PFSK-1 (cell line): ENCODE results near the gene ACVRL1.

Source experiments
- POLR2AphosphoS5 ChIP-seq: IDR thresholded peaks from 2 replicates; pipeline ENCODE4 v1.6.1; 2012; ENCODE audit warnings: low read depth, mild to moderate bottlenecking, control low read depth, low read length, moderate library complexity
- REST ChIP-seq, 2 experiments: IDR thresholded peaks; 2 replicates each; pipeline versions ENCODE4 v1.6.1 to v1.8.0; 2011 to 2012; ENCODE audit warnings: low read depth in 2 of 2, low read length in 2 of 2, control low read depth in 1 of 2, inconsistent platforms in 1 of 2, mild to moderate bottlenecking in 1 of 2, moderate library complexity in 1 of 2; ENCODE audit not compliant: insufficient read depth in 1 of 2
- SIN3A ChIP-seq: IDR thresholded peaks from 2 replicates; pipeline ENCODE4 v1.6.1; 2012; ENCODE audit warnings: mild to moderate bottlenecking, low read length, moderate library complexity, borderline replicate concordance; ENCODE audit not compliant: insufficient read depth
- TAF1 ChIP-seq: IDR thresholded peaks from 2 replicates; pipeline ENCODE4 v1.6.1; 2012; ENCODE audit warnings: low read length, control low read depth, borderline replicate concordance; ENCODE audit not compliant: insufficient read depth

GRCh38 chr12:51961834-51962233 lies 54.5 kb downstream of the ACVRL1 start:
- TF ChIP-seq POLR2AphosphoS5 (no peak), REST (IDR thresholded peaks at IDR 0.05; ENCODE audit: insufficient read depth in 1 of 2, low read depth in 2 of 2, low read length in 2 of 2) (no peak), TAF1 (no peak), SIN3A (no peak)
